Measurements from ENCODE around the gene ACOX3.

Gene ACOX3

GRCh38 chr4:8316911-8317351 lies 123.6 kb downstream of the ACOX3 start:
- no peak for DNase-seq

Data from CD4-positive, alpha-beta T cell treated with Interleukin-1 beta for 1 hour (primary cell).